Psoas muscle (tissue), 8 donors: Measurements from ENCODE around the gene PAX5. TPM values are rescaled to one million over a fixed set of nuclear protein-coding genes. Genes with fewer than 3 reads are reported as not detected.

ENCODE experiments used
- ATAC-seq, 4 donors: fragments of 200-7000 bp; cut with Tn5 transposase; one replicate each; pipeline ENCODE4 v1.9.1; 2020; ENCODE audit warnings: moderate library complexity in 3 of 4, mild to moderate bottlenecking in 2 of 4
- DNase-seq, 2 donors: peaks; one replicate each; pipeline ENCODE4 v3.0.0-alpha.2; 2020
- H3K27ac ChIP-seq: fragments of 200-600 bp; one replicate; pipeline ENCODE4 v1.8.0; 2022
- H3K27me3 ChIP-seq, 3 donors: fragments of 200-600 bp in 1 of 3; one replicate each; pipeline versions ENCODE4 v1.6.1 to v1.8.0; 2013 to 2022; ENCODE audit warnings: low read length in 2 of 3, mild to moderate bottlenecking in 2 of 3, moderate library complexity in 1 of 3; ENCODE audit not compliant: insufficient read depth in 3 of 3
- H3K36me3 ChIP-seq, 2 donors: fragments of 200-600 bp in 1 of 2; one replicate each; pipeline versions ENCODE4 v1.6.1 to v1.8.0; 2013 to 2022; ENCODE audit warnings: low read depth in 1 of 2, mild to moderate bottlenecking in 1 of 2, moderate library complexity in 1 of 2; ENCODE audit not compliant: insufficient read depth in 1 of 2
- H3K4me1 ChIP-seq: fragments of 200-600 bp; one replicate; pipeline ENCODE4 v1.8.0; 2022
- H3K4me3 ChIP-seq: fragments of 200-600 bp; one replicate; pipeline ENCODE4 v1.8.0; 2022; ENCODE audit warnings: mild to moderate bottlenecking
- H3K9me3 ChIP-seq: fragments of 200-600 bp; one replicate; pipeline ENCODE4 v1.8.0; 2022
- WGBS, 3 donors: extraction: QIAGEN DNeasy Blood & Tissue Kit; methylation state at CpG; one replicate each; pipeline versions ENCODE4 v1.1.6 to v1.1.7; 2013; 5-methylcytosine and 5-hydroxymethylcytosine counted together
- intact Hi-C, 2 donors: fragments of 100-400 bp; cut with DNase I; formaldehyde crosslinking; loops; one replicate each; pipeline versions ENCODE4 v1.11.0 to v1.14.2; 2022
- polyA plus RNA-seq, 3 donors: library from polyadenylated mRNA; stranded (reverse); fragments of 200-250 nt; gene quantifications; one replicate each; pipeline ENCODE4 v1.2.3, GENCODE V29; 2013
- total RNA-seq, 4 donors: library from RNA; stranded (reverse); fragmentation: NEBNext Ultra II Directional in 2 of 4; extraction: Animal tissue kit (Norgen Biotek cat#: 25700) in 2 of 4; gene quantifications; one replicate each; pipeline versions ENCODE4 v1.2.1 to v1.2.4, GENCODE V29; 2021 to 2023
- TF ChIP-seq, protein P1 (sequence below): fragments of 200-600 bp; IDR thresholded peaks from one replicate; pipeline ENCODE4 v1.8.0; 2022; ENCODE audit warnings: antibody characterized with exemption
- donor health status: healthy with polysubstance abuse.
- donor health status: DM: no; HTN: no; CAD: no; lungs with moderate emphysema.
- donor health status: Bipolar disorder and iron deficiency.
- donor health status: healthy.
- donor health status: DM: yes; HTN: yes; CAD: no.
- donor health status: DM: no; HTN: no; CAD: no.
- donor health status: DM: no; HTN: no; CAD: no.
- donor health status: DM: yes; HTN: yes; CAD: no.

The PAX5 gene
- total and polyA plus RNA-seq, 7 donors: under 0.01 to 0.50 (median 0.06) TPM; not detected in 3

DNA sequence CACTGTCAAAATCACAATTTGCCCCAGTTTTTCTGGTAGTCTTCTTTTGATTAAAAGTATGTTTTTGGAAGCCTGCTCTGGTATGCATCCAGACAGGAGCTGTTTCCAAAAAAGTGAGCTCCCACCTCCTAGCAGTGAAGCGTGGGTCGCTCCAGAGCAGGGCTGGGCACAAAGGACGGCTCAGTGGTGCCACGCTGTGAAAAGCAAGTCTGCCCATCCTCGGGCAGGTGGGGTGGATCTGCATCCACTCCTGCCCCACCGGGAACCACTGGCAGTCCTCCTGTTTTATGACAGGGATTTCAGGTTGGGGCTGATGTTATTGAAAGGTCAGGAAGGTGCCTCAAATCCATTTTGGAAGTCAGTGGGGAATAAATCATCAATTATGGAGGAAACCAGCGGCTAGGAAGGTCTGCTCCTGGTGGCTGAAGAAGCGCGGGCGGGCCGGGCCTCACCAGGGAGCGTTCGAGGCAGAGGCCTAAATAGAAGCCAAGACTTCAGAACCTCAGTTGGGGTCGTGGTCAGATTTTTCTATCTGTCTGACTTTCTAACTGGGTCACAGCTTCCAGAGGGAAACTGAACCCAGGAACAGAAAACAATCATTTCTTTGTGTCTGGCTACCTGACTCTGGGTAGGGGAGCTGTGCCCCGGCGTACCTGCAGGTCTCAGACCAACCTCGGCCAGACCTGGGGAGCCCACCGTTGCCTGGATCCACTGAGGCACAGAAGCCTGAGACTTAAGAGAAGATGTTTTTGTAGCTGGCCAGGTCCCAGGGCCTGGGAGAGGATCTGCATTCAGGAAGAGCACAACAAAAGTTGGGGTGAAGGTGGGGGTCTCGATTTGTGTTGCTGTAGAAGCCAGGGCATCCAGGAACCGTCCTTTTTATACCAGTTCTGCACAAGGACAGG, 168.1 kb downstream of the PAX5 start:
- H3K27ac ChIP-seq: no peak overlapping the region
- intact Hi-C loops: no loop called here
- DNase-seq: peak in 1 of 2 donors; percentile 34
- TF ChIP-seq, protein P1, sequence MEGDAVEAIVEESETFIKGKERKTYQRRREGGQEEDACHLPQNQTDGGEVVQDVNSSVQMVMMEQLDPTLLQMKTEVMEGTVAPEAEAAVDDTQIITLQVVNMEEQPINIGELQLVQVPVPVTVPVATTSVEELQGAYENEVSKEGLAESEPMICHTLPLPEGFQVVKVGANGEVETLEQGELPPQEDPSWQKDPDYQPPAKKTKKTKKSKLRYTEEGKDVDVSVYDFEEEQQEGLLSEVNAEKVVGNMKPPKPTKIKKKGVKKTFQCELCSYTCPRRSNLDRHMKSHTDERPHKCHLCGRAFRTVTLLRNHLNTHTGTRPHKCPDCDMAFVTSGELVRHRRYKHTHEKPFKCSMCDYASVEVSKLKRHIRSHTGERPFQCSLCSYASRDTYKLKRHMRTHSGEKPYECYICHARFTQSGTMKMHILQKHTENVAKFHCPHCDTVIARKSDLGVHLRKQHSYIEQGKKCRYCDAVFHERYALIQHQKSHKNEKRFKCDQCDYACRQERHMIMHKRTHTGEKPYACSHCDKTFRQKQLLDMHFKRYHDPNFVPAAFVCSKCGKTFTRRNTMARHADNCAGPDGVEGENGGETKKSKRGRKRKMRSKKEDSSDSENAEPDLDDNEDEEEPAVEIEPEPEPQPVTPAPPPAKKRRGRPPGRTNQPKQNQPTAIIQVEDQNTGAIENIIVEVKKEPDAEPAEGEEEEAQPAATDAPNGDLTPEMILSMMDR: no peak
- no peak overlapping the region for H3K4me3 ChIP-seq
- H3K36me3 ChIP-seq: no peaks in the 10 kb centered on the region
- 84 to 91% (median 88%) methylated on average over 20 of the region's 20 CpGs for WGBS, 3 donors
- no peaks in the 10 kb centered on the region for H3K4me1 ChIP-seq
- no peak for ATAC-seq
- no peaks in the 10 kb centered on the region for H3K9me3 ChIP-seq
- H3K27me3 ChIP-seq: peaks cover 0 to 6% (median 0%) of the 10 kb centered on the region in 3 donors

DNA sequence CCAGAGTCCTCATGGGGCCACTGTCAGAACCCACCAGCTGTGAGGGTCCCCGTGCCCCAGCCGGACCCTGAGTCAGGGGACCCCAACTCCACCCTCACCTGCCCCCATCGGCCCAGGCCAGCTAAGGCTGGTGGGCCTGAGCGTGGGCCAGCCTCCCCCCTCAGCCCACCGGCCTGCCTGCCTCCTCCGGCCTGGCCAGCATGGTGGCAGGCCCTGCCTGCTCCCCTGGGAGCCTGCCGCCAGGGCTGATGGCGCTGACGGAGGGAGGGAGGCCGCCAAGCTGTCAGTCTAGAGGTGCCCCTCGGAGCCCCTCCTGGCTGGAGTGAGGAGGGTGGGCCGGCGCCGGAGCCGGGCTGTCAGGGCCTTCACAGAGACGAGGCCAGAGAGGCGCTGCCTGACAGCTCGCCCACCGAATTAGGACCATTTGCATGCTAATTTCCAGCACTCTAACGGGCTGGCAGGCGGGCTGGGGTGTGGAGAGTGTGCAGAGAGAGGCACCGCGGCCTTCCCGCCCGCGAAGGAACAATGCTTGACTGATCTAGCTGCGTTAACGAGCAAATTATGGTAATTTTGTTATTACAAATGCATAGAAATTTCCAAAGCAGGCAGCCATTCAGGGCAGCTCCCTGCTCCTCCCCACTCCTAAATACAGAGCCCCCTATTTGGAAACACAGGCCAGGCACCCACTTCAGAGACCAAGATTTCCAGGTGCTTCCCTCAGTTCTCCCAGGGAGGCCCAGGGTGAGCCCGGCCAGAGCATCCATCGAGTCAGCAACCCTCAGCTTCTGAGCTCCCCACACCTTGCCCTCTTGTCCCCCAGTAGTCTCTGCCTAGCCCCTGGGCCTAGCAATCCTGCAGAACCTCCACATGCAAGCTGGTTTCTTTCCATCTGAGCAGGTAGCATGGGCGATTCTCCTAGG, 169.3 kb downstream of the PAX5 start:
- TF ChIP-seq, protein P1: no peak
- ATAC-seq (no peak), DNase-seq (peak in 1 of 2 donors; percentile 20)
- intact Hi-C loops: no loop called here
- Histone ChIP-seq H3K4me3 (no peak overlapping the region), H3K27me3 (peaks cover 0 to 8% (median 0%) of the 10 kb centered on the region in 3 donors), H3K9me3 (no peaks in the 10 kb centered on the region), H3K27ac (no peak overlapping the region), H3K4me1 (no peaks in the 10 kb centered on the region), H3K36me3 (no peaks in the 10 kb centered on the region)
- 54 to 64% (median 59%) methylated on average over 30 to 31 of the region's 31 CpGs for WGBS, 3 donors

DNA sequence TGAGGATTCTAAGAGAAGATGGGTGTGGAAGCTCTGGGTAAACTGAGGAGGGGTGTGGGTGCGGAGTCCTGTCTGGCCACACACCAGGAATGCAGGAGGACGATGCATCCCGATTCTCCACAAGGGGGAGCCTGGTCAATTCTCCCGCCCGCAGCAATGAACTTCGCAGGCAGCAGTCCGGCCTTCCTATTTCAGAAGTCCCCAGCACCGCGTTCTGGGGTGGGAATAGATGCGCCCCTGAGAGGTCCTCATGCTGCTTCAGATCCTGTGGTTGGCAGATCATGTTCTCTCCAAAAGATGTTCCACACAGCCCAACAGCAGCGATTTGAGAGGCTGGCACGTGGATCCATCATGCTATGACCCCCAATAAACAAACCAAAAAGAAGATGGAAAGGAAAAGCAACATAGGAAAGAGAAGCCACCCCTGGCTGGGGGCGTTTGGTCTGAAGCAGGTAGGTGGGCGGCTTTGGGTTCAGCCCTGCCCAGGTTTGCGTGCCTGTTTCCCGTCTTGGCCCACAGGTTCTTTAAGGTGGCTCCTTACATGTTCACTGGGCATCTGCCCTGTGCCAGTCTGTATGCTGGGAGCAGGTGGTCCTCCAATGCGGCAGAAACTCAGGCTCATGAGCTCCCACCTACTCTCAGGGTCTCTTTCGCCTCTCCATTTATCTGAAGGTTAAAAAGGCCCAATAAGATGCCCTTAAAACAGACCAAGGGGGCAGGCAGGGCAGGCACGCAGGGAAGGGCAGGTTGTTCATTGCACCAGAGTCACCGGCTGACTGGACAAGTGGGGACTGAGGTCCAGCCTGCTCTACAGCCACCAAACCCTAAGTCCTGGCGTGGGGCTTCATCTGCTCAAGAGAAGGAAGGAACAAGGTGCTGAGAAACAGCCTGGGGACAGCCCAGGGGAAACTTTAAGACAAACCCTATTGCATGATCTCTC, 171.6 kb downstream of the PAX5 start:
- intact Hi-C loops: no loop called here
- peaks cover 0 to 12% (median 2%) of the 10 kb centered on the region in 3 donors for H3K27me3 ChIP-seq

More for the DNA sequence above, 171.6 kb downstream of the PAX5 start:
- DNase-seq: peak in 1 of 2 donors; percentile 30
- H3K4me1 ChIP-seq: no peaks in the 10 kb centered on the region
- no peak overlapping the region for H3K27ac ChIP-seq
- no peaks in the 10 kb centered on the region for H3K36me3 ChIP-seq
- H3K4me3 ChIP-seq: no peak overlapping the region
- TF ChIP-seq, protein P1: peak; percentile 37
- no peak for ATAC-seq
- H3K9me3 ChIP-seq: no peaks in the 10 kb centered on the region
- WGBS, 3 donors: 45 to 48% (median 45%) methylated on average over 21 of the region's 21 CpGs
